ENCODE results near the gene AVPR1A. TPM values are rescaled to one million over a fixed set of nuclear protein-coding genes. Genes with fewer than 3 reads are reported as not detected.

The AVPR1A gene
- not detected in 5 replicates for total RNA-seq (2022; extraction: Qiagen RNA extraction; ENCODE audit: low read depth)

DNA sequence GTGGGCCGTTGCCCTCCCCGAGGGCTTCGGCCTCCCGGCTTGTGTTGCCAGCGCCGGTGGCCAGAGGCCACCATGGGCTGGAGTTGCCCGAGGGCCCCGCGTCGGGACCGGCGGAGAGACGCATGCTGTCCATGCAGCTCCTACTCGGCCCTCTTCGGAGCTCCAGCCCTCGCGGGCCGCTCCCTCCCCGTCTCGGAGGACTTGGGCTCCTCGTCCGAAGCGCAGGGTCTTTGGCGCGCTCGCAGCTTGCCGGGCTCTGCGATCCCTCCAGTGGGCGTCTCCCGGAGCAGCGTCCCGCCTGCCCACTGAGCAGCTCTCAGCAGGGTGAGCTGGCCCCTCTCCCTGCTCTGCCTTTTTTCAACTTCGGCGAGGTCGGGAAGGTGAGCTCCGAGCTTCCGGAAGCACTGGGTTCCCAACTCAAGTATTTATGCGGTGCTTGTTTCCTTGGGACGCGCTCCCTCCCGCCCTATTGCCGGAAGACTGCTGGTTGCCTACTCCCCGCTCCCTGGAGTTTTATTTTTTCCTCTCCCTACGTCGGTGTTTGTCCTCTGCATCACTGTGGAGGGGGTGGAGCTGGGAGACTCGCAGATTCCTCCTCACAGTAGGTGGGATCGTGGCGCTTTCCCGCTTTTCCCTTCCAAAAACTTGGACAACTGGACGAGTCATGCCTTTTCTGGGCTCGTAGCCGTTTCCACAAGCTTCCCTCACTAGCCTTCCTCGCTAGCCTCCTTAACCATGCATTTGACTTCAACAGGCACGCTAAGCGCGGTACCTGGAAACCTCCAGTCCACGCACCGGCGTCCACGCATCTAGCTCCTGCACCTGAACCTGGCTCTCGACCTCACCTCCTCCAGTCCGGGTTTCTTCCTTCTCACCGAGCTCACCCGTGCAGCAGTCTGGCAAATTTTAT, at the start of gene AVPR1A:
AVPR1A (minus strand) TSS at position 489 of the 910 bp plus-strand sequence; CDS start at position 124, 365 bp downstream.

Other genes with a start within 250 kb of the AVPR1A start
- 6.9 to 8.8 TPM (median 7.2 TPM) in 5 replicates for gene PPM1H, start 216.1 kb downstream of the AVPR1A start, total RNA-seq (2022; extraction: Qiagen RNA extraction; ENCODE audit: low read depth)

Data from A549 treated with RU486 at 1 μM for 4 hours (cell line).